HG03196 (cell line): ENCODE data around the gene NDUFC1.
"Not testable (repeated sequence)": the region's sequence is repeated elsewhere in the genome, so short reads cannot be mapped to it uniquely, and the experiment has no call there.

Source experiments
- ATAC-seq: cut with Tn5 transposase; IDR thresholded peaks from one replicate; pipeline ENCODE4 v1.9.1; 2021; ENCODE audit not compliant: unreplicated experiment

The NDUFC1 gene

DNA sequence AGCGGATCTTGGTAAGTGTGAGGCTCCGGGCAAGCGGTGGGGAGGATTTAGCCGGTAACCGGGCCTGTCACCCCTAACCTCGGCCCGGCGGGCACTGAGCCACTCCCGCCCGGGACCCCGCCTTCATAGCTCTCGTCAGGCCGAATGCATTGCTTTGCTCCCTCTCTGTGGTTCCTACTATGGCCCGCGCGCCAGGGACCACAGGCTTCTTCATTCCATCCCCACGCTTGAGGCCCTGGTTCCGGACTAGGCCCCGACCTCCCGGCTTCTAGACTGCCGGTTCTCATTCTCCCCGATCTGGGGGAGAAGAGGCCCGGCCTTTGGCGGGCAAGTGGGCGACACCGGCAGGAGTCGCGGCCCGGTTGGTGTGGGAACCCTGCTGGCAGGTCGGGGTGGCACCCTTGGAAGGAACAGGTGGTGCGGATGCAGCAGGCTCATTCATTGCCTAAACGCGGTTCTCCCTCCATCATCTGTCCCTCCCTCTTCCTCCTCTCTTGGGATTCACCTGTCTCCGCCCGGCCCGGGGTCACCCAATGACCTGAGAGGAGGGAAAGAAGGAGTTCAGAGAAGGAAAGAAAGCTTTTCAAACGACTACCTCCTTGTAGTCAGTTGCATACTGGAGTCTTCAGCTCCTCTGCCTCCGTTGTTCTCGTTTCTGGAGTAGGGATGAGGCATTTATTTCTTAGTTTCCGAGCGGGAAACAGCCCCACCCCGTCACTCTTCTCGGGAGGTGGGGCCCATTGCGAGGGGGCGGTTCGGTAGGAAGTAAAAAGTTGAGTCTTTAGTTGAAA is at the start of gene NDUFC1:
Gene NDUFC1, minus strand, starts transcription at position 657 of the 791 bp plus-strand sequence. CDS start 6,679 bp downstream, outside the sequence.
- peak; percentile 38 for ATAC-seq

DNA sequence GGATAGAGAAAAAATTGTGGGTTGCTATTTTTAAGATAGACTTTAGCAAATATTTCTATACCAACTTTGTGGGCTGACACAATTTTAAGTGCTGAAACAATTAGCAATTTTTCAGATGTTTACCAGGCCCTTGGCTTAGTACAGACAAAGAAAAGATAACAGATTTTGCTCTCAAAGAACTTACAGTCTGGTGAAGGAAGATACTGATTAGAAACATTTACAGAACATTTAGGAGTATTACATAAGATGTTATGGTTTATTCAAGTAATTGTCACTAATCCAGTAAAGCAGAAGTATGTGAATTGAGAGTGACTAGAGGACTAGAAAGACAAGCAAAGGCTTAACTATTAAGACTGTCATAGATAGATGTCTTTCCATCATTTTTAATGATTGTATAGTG is 35.3 kb upstream of the NDUFC1 start:
- ATAC-seq: no peak

DNA sequence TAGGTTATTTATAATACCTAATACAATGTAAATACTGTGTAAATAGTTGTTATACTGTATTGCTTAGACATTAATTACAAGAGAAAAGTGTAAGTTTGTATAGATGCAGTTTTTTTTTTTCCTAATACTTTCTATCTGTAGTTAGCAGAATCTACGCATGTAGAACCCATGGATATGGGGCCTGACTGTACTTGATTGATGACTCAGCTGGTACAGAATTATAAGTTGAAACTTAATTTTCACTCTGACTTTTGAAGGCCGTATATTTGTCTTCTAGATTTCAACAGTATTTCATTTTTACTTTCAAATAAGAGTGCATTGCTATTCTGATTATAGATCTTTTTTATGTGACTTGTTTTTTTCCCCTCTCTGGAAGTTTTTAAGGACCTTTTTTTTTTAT is 30.8 kb upstream of the NDUFC1 start:
- no peak for ATAC-seq

DNA sequence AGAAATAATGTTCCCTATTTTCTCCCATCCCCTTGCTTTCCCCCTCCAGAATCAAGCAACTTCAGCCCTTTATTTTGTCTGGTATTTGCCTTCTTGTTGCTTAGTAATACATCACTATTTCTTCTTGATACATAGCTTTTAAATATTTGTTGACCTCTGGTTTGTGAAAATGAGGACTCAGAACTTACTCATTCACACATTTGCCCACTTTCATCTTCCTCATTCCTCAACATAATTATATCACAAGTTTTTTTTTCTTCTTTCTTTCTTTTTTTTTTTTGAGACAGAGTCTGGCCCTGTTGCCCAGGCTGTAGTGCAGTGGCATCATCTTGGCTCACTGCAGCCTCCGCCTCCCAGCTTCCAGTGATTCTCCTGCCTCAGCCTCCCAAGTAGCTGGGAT is 28.9 kb upstream of the NDUFC1 start:
- no peak for ATAC-seq

DNA sequence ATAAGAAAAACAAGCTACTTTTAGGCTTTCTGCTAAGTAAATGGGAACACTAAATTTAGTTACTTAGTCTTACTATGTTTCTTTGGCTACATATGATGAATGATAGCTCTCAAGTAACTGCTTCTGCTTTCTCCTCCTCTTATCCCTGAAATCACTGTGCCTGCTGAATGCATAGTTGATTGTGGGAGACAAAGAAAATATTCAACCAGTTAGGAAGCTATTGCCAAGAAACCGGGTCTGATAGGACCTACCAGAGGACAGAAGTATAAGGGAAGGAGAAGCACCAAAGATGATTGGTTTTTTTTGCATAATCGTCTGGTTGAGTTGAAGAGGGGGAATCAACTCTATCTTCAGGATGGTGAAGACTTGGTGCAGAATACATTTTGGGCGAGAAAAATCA is 28.0 kb upstream of the NDUFC1 start:
- ATAC-seq: no peak

DNA sequence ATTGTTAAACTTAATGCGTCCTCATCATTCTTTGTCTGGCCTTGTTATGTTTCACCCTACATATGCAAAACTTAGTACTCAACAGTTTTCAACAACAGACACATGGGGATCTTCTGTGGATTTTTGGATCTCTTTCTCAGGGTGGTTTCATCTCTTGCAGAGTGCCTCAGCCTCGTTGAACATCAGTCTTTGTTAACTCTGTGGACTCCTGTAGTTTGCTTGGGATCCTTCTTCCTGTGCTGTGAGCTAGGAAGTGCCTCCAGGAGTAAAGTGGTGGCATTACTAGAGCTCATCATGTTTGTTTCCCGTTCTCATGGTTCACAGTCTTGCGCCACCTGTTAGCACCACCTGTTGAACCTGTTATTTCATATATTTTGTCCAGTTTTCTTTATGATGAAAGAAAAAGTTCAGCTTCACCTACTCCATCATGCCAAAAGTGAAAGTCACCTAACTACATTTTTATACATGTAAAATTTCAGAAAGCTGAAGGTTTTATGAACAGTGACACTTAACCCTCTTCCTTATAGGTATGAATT is 27.5 kb upstream of the NDUFC1 start:
- no peak for ATAC-seq

DNA sequence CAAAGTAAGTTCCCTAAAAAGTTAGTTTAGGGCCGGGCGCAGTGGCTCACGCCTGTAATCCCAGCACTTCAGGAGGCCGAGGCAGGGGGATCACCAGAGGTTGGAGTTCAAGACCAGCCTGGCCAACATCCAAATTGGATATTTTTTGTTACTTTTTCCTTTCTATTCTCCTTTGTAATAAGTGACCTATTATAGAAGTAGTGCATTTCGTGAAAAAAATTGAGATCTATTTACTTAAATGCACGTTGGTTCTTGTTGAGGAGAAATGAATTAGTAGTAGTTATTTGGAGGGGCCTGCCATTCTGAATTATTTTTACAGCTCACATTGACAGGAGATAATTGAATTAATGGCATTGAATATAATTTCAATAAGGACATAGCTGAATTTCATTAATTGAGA is 22.3 kb upstream of the NDUFC1 start:
- ATAC-seq: no peak

DNA sequence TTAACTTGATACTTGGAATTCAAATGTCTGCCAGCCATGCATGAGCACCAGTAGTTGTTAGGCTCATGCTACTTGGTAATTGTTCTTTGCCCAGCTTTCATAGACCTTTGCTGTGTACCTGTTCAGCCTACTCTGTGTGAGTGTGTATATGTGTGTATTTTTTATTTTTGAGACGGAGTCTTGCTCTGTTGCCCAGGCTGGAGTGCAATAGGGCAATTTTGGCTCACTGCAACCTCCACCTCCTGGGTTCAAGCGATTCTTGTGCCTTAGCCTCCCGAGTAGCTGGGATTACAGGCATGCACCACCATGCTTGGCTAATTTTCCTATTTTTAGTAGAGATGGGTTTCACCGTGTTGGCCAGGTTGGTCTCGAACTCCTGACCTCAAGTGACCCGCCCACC is 20.3 kb upstream of the NDUFC1 start:
- not testable (repeated sequence) for ATAC-seq

DNA sequence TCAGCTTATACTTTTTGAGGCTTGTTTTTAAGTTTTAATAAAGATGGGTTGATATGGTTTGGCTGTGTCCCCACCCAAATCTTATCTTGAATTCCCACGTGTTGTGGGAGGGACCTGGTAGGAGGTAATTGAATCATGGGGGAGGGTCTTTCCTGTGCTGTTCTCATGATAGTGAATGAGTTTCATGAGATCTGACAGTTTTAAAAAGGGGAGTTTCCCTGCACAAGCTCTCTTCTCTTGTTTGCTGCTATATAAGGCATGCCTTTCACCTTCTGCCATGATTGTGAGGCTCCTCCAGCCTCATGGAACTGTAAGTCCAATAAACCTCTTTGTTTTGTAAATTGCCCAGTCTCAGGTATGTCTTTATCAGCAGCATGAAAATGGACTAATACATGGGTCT is 19.8 kb upstream of the NDUFC1 start:
- ATAC-seq: not testable (repeated sequence)

DNA sequence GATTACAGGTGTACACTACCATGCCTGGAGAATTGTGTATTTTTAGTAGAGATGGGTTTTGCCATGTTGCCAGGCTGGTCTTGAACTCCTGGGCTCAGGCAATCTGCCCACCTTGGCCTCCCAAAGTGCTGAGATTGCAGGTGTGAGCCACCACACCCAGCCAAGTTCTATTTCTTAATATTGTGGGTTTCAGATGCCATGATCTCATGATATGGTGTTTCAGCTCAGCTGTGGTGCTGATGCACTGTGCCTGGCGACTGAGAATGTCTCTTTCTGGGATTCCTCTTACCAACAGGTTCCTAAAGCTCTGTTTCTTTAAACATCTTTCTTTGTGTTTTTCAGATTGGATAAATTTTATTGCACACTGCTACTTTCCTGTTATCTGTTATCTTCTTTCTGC is 17.3 kb upstream of the NDUFC1 start:
- ATAC-seq: no peak

DNA sequence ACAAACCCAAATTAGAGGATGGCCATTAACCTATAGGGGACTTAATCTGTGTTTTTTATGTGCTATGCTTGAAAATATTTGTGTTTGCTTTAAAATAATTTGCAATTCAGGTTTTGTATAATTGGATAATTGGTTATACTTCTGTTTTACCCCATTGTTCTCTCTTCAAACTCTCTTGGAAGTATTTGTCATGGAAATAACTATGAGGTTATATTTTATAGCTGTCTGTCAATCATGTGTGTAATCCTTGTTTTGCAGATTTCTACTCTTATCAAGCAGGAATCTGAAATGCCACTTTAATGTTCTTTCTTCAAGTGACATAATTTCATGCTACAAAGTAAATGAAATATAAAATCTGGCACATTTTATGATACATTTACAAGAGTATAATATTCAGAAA is 15.4 kb upstream of the NDUFC1 start:
- ATAC-seq: no peak

DNA sequence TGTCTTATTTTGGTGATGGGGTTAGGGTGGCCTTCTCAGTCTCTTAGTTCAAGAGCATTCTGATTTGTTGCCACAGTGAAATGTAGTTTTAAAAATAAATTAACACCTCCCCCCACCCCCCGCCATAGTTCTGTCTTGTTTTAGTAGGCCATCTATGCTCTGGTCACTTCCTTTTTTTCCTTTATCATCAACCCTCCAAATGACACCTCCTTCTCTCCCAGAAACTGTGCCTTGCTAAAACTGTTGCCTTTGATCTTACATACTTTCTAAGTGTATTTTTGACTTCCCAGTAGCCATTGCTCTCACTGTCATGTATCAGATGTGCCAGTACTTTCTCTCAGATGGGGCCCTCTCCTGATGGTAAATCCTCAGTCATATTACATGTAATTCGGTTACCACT is 14.5 kb upstream of the NDUFC1 start:
- no peak for ATAC-seq

DNA sequence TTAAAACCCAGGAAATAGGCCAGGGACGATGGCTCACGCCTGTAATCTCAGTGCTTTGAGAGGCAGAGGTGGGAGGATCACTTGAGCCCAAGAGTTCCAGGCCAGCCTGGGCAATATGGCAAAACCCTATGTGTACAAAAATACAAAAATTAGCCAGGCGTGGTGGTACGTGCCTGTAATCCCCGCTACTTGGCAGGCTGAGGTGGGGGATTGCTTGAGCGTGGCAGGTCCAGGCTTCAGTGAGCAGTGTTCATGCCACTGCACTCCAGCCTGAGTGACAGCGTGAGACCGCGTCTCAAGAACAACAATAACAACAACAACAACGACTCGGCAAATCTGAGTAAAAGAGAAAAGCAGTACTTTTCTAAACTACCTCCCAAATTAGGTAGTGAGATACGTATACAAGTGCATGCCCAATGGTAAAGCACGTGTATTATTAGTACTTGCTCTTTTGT is 13.0 kb upstream of the NDUFC1 start:
- peak; percentile 66 for ATAC-seq

DNA sequence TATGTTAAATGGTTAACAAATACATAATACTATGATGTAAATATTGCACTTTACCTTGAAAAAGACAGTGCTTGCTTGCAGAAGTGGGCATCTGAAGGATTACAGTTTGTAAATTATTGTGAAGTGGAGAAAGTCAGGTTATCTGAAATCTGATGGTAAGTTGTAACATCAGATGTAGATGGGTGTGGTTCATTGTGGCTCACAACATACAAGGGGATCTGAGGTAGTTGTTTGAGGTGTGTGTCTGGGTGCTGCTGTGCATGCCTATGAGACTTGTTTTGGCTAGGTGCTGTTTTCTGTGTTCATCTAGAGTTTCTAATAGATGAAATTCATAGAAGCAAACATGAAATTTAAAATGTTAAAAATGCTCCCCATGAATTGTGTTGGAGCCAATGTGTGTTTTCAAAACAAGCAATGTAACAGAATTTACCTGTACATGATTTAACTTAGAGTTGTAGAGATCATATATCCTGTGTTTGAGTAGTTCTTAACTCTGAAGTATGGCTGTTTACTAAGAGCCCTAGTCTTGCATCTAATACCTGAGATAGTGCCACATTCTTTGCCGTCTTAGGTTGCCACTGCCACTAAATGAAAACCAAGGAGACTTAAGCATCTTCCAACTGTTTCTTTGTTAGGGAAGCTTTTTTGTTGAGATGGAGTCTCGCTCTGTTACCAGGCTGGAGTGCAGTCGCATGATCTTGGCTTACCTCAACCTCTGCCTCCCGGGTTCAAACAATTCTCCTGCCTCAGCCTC is 11.9 kb upstream of the NDUFC1 start:
- ATAC-seq: no peak

DNA sequence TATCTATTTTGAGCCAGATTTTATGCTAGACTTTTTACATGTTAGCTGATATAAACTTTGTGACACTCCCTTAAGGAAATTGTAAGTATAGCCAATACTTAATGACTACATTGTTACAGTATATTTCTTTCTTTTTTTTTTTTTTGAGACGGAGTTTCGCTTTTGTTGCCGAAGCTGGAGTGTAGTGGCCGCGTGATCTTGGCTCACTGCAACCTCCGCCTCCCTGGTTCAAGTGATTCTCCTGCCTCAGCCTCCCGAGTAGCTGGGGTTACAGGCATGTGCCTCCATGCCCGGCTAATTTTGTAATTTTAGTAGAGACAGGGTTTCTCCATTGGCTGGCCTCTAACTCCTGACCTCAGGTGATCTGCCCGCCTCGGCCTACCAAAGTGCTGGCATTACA is 11.1 kb upstream of the NDUFC1 start:
- ATAC-seq: not testable (repeated sequence)

DNA sequence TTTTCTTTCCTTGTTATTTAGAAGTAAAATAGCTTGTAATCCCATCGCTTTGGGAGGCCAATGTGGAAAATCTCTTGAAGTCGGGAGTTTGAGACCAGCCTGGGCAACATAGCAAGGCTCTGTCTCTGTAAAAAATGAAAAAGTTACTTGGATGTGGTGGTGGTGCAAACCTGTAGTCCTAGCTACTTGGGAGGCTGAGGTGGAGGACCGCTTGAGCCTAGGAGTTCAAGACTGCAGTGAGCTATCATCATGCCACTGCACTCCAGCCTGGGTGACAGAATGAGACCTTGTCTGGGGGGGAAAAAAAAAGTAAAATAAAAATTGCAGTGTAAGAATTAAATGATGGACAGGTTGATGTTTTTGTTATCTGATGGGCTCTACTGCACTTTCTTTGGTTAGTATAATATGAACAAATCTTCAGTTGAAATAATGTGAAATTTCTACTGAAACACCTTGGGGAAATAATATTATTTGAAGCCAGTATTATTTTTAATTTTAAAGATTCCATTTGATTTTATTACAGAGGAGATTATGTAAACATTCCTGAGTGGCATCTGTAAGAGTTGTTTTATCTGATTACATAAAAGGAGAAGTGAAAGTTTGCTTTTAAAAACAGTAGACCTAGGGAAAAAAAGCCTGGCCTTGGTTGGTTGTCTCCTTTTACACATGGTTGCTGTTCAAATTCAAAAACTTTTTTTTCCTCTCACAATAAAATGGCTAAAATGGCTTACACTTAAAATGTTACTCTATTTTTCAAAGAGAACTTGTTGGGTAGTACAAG is 10.5 kb upstream of the NDUFC1 start:
- no peak for ATAC-seq

DNA sequence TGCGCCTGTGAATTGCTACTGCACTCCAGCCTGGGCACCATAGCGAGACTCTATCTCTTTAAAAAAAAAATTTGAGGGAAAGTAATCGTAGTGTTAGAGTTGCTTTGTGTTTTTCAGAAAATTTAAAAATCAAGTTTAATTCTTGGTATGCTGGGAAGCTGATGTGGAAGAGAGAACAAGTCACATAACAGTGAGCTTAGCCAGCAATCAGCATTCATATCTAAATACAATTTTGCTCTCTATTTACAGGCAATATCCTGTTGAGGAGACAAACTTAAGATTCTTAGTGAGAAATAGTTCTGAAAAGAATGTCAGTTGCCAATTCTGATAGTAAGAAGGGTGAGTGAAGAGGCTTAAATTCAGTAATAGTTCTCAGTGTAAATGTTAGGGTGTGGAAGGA is 9.6 kb upstream of the NDUFC1 start:
- ATAC-seq: no peak

DNA sequence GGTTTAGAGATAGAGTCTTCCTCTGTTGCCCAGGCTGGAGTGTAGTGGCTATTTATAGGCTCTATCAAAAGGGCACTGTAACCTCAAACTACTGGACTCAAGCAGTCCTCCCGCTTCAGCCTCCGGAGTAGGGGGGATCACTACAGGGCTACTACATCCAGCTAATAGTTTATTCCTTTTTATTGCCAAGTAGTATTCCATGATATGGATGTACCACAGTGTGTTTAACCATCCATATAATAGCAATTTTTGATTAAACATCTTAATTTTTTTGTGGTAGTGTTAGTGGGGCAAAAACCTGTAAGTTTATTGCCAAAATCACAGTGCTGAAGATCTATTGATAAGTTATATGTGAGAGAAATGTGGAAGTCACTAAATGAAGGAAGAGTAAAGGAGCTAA is 2.6 kb upstream of the NDUFC1 start:
- ATAC-seq: no peak

DNA sequence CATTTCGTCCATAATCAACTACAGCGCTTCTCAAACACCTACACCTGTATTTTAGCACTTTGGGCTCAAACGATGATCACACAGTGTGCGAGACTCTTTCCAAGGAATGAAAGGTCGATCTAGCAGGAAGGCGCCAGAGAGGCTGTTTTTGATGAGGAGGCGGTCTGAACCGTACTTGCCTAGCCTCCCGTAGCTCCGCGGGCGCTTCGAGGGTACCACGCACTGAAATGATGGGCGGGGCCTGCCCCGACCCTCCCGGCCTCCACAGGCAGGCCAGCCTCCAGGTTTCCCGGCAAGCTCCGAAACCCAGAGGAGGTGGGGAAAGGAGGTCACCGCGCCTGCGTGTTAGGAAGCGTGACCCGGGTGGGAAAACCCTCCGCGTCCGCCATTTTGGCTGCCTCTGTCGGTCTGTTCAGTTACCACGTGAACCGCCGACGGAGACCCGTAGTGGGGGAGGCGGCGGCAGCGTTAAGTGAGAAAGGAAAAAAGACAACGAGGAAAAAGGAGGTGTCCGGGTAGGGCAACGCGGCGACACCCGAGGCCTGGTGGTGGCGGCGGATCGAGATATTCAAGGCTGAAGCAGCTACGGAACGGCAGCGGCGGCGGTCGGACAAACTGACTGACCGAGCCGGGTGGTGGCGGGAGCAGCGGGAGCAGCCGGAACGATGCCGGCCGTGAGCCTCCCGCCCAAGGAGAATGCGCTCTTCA is 1.0 kb downstream of the NDUFC1 start, which contains the start of gene NAA15:
Gene NAA15, plus strand, starts transcription at position 393 of the 708 bp plus-strand sequence. Its CDS starts 273 bp downstream, at position 666.
- ATAC-seq: peak; percentile 87

DNA sequence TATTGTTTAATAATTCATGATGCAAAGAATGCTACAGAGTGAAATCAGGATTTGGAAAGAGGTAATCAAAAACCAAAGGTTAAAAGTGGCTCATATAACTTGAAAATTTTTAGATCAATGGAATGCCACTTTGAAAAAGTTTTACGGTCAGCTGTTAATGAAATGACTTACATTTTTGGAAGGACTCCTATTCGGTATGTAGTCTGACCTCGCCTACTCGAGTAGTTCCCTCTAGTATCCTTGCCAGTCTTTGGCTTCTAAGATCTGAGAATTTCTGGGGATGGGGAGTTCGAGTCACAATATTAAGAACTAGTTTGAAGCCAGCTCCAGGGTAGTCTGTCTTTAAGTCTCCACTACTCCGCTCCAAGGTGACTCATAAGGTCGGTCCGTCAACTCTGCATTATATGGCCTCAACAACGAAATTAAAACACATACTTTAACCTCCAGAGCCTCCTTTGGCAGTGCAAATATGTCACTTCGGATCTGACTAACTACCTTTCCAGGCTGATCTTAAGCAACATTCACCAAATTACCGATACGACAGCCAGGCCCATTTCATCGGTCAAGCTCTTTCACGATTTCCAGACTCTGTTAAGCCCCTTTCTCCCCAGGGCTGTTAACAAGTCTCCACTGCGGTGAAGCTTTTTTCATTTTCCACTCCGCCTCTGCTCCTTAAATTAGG is 1.7 kb downstream of the NDUFC1 start:
- peak; percentile 7 for ATAC-seq
